Left ventricle myocardium inferior (tissue), 1 donor: ENCODE results near the gene CDH15. TPM values are rescaled to one million over a fixed set of nuclear protein-coding genes. Genes with fewer than 3 reads are reported as not detected.

Experiments
- DNase-seq: peaks from one replicate; pipeline ENCODE4 v3.0.0-alpha.2; 2020
- H3K27ac ChIP-seq: fragments of 200-600 bp; replicated peaks from 2 replicates; pipeline ENCODE4 v1.8.0; 2021
- H3K27me3 ChIP-seq: fragments of 200-600 bp; 2 replicates; pipeline ENCODE4 v1.8.0; 2021; ENCODE audit warnings: low read depth
- H3K36me3 ChIP-seq: fragments of 200-600 bp; 2 replicates; pipeline ENCODE4 v1.8.0; 2021
- H3K4me1 ChIP-seq: fragments of 200-600 bp; 2 replicates; pipeline ENCODE4 v1.8.0; 2021
- H3K4me3 ChIP-seq: fragments of 200-600 bp; 2 replicates; pipeline ENCODE4 v1.8.0; 2021; ENCODE audit warnings: mild to moderate bottlenecking, moderate library complexity
- H3K9me3 ChIP-seq: fragments of 200-600 bp; replicated peaks from 2 replicates; pipeline ENCODE4 v1.8.0; 2021
- intact Hi-C: fragments of 100-400 bp; cut with micrococcal nuclease; formaldehyde crosslinking; loops from one replicate; pipeline ENCODE4 v1.11.0; 2022
- total RNA-seq: library from RNA; stranded (reverse); fragmentation: NEBNext Ultra II Directional; extraction: Animal tissue kit (Norgen Biotek cat#: 25700); gene quantifications from one replicate; pipeline ENCODE4 v1.2.1, GENCODE V29; 2021
- TF ChIP-seq, protein P1 (sequence below): fragments of 200-600 bp; IDR thresholded peaks from 2 replicates; pipeline ENCODE4 v1.8.0; 2021; ENCODE audit warnings: antibody characterized with exemption, mild to moderate bottlenecking, borderline replicate concordance
- donor health status: DM: no; HTN: yes; CAD: no; lungs with severe emphysema.

Gene CDH15
- total RNA-seq, 1 donor from 2014 or later: not detected

- intact Hi-C loops: no loop called here
- H3K9me3 ChIP-seq: peaks cover 4% of the 10 kb centered on the region
- TF ChIP-seq, protein P1, sequence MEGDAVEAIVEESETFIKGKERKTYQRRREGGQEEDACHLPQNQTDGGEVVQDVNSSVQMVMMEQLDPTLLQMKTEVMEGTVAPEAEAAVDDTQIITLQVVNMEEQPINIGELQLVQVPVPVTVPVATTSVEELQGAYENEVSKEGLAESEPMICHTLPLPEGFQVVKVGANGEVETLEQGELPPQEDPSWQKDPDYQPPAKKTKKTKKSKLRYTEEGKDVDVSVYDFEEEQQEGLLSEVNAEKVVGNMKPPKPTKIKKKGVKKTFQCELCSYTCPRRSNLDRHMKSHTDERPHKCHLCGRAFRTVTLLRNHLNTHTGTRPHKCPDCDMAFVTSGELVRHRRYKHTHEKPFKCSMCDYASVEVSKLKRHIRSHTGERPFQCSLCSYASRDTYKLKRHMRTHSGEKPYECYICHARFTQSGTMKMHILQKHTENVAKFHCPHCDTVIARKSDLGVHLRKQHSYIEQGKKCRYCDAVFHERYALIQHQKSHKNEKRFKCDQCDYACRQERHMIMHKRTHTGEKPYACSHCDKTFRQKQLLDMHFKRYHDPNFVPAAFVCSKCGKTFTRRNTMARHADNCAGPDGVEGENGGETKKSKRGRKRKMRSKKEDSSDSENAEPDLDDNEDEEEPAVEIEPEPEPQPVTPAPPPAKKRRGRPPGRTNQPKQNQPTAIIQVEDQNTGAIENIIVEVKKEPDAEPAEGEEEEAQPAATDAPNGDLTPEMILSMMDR: no peak
- H3K27ac ChIP-seq: no peak overlapping the region
- DNase-seq: no peak
- H3K27me3 ChIP-seq: peaks cover 92% of the 10 kb centered on the region
- H3K36me3 ChIP-seq: no peaks in the 10 kb centered on the region
- H3K4me1 ChIP-seq: peaks cover 16% of the 10 kb centered on the region
- peak overlapping the region; percentile 51 for H3K4me3 ChIP-seq
Measured at GRCh38 chr16:89200850-89201411, 29.4 kb downstream of the CDH15 start.

DNA sequence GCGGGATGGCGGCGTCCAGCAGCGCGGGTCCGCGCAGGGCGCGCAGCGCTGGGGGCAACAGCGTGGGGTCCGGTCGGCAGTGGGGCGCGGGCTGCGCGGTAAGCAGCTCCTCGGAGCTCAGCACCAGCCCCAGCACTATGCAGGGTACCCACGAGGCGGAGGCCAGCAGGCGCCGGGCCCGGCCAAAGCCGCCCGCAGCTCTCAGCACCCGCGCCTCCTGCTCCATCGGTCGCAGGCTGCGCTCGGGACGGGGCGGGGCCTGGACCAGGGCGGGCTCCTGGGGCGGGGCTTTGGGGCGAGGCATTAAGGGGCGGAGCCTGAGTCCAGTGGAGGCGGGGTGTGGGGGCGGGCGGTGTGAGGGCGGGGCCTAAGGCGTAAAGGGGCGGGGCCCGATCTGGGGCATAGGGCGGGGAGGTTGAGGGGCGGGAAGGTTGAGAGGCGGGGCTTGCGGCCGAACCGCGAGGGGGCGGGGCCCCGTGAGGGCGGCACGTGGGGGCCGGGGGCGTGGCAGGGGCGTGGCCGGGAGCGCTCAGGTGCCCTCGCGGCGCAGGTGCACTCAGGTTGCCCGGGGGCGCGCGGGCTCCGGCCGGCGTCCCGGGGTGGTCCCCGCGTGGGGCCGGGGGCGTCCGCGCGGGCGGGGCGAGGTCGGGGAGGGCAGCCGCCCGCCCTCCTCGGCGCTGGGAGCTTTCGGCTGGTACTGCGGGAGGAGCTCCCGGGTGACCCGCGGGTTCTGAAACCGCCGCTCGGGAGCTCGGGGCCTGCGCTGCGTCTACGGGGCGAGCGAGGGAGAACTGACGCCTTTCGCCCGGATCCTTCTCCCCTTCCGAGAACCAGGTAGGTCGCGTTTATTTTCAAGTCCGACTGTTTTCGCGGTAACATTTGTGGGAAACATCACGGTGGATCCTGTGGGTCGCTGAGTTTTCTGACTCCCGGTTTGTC, 30.2 kb downstream of the CDH15 start:
- peak; percentile 51 for DNase-seq
- Histone ChIP-seq H3K9me3 (peaks cover 4% of the 10 kb centered on the region), H3K4me1 (peaks cover 16% of the 10 kb centered on the region), H3K27me3 (peaks cover 100% of the 10 kb centered on the region), H3K27ac (no peak overlapping the region), H3K4me3 (peak overlapping the region; percentile 51), H3K36me3 (no peaks in the 10 kb centered on the region)
- TF ChIP-seq, protein P1: no peak
- intact Hi-C loops: no loop called here

- no peak overlapping the region for H3K27ac ChIP-seq
- TF ChIP-seq, protein P1: no peak
- intact Hi-C loops: no loop called here
- H3K9me3 ChIP-seq: peaks cover 4% of the 10 kb centered on the region
- no peaks in the 10 kb centered on the region for H3K36me3 ChIP-seq
- H3K4me3 ChIP-seq: peak overlapping the region; percentile 51
- no peak for DNase-seq
- H3K27me3 ChIP-seq: peaks cover 97% of the 10 kb centered on the region
- peaks cover 16% of the 10 kb centered on the region for H3K4me1 ChIP-seq
Measured at GRCh38 chr16:89202422-89203215, 31.1 kb downstream of the CDH15 start.

GRCh38 chr16:89207993-89208392, 36.4 kb downstream of the CDH15 start:
- H3K27me3 ChIP-seq: peaks cover 73% of the 10 kb centered on the region
- TF ChIP-seq, protein P1: no peak
- intact Hi-C loops: no loop called here
- no peak for DNase-seq
- H3K36me3 ChIP-seq: no peaks in the 10 kb centered on the region
- no peaks in the 10 kb centered on the region for H3K4me1 ChIP-seq
- no peak overlapping the region for H3K27ac ChIP-seq
- H3K9me3 ChIP-seq: no peaks in the 10 kb centered on the region
- H3K4me3 ChIP-seq: no peak overlapping the region

- intact Hi-C loops: loop anchor here (10.0 kb wide), 1 partner anchor 475 kb away; no protein-coding TSS in a partner anchor
- no peaks in the 10 kb centered on the region for H3K9me3 ChIP-seq
- TF ChIP-seq, protein P1: no peak
Measured at GRCh38 chr16:89209522-89210044, 38.0 kb downstream of the CDH15 start.

More at GRCh38 chr16:89209522-89210044, 38.0 kb downstream of the CDH15 start:
- no peaks in the 10 kb centered on the region for H3K36me3 ChIP-seq
- H3K4me1 ChIP-seq: no peaks in the 10 kb centered on the region
- DNase-seq: no peak
- no peak overlapping the region for H3K27ac ChIP-seq
- no peak overlapping the region for H3K4me3 ChIP-seq
- H3K27me3 ChIP-seq: peaks cover 57% of the 10 kb centered on the region
